H1 (cell line): Measurements from ENCODE around the gene SLC1A1. TPM values are rescaled to one million over a fixed set of nuclear protein-coding genes. Genes with fewer than 3 reads are reported as not detected.

Experiments
- CTCF ChIA-PET: fragments of 300-600 bp; sonication (Branson Sonifier 250); formaldehyde crosslinking; loops from one replicate; lab custom pipeline; 2021; ENCODE audit not compliant: partially characterized antibody; lab: Charles Lee
- POLR2A ChIA-PET: fragments of 300-600 bp; sonication (Branson Sonifier 250); formaldehyde crosslinking; loops from one replicate; lab custom pipeline; 2021; ENCODE audit warnings: inconsistent platforms; ENCODE audit not compliant: partially characterized antibody; lab: Charles Lee
- DNase-seq, 2 experiments: peaks; one replicate each; pipeline versions ENCODE4 v3.0.0 to v3.0.0-alpha.2; 2010 to 2022; ENCODE audit warnings: low spot score in 2 of 2, low read depth in 1 of 2, mixed read lengths in 1 of 2
- FAIRE-seq: peaks from 2 replicates; lab custom pipeline; 2011; peaks lifted over from hg19 to GRCh38; lab: Jason Lieb, UNC
- H2AFZ ChIP-seq: 2 replicates; pipeline ENCODE4 v1.8.1; 2012; ENCODE audit warnings: low read length, inconsistent platforms
- H2AK5ac ChIP-seq: 2 replicates; pipeline ENCODE4 v1.6.1; 2013; ENCODE audit warnings: low read depth, low read length
- H2BK120ac ChIP-seq: replicated peaks from 2 replicates; pipeline ENCODE3; 2013; ENCODE audit warnings: low read depth, low read length, inconsistent platforms
- H2BK12ac ChIP-seq: 2 replicates; pipeline ENCODE4 v1.6.1; 2013; ENCODE audit warnings: low read depth, low read length
- H2BK15ac ChIP-seq: 2 replicates; pipeline ENCODE4 v1.6.1; 2013; ENCODE audit warnings: low read length
- H2BK20ac ChIP-seq: 2 replicates; pipeline ENCODE4 v1.6.1; 2013; ENCODE audit warnings: low read length
- H2BK5ac ChIP-seq: 2 replicates; pipeline ENCODE4 v1.6.1; 2013; ENCODE audit warnings: low read depth, low read length
- H3K14ac ChIP-seq: 2 replicates; pipeline ENCODE4 v1.6.1; 2013; ENCODE audit warnings: inconsistent platforms; ENCODE audit not compliant: insufficient read length
- H3K18ac ChIP-seq: 2 replicates; pipeline ENCODE4 v1.6.1; 2013; ENCODE audit warnings: low read length; ENCODE audit errors: extremely low read depth
- H3K23ac ChIP-seq: 2 replicates; pipeline ENCODE4 v1.6.1; 2013; ENCODE audit warnings: inconsistent platforms; ENCODE audit not compliant: insufficient read length
- H3K23me2 ChIP-seq: 2 replicates; pipeline ENCODE4 v1.6.1; 2013; ENCODE audit warnings: low read depth, low read length
- H3K27ac ChIP-seq: 2 replicates; pipeline ENCODE4 v1.6.1; 2011; ENCODE audit warnings: low read depth, low read length, inconsistent platforms
- H3K27me3 ChIP-seq, 4 experiments: replicated peaks in 1 of 4; 1 replicate in 1 of 4; 2 replicates in 3 of 4; pipeline versions ENCODE4 v1.6.1 to v1.8.1; 2011 to 2013; ENCODE audit warnings: low read length in 3 of 4, mild to moderate bottlenecking in 3 of 4, inconsistent platforms in 2 of 4, mixed read lengths in 2 of 4, moderate library complexity in 1 of 4; ENCODE audit not compliant: control insufficient read depth in 3 of 4, insufficient read depth in 3 of 4; ENCODE audit errors: extremely low read depth in 1 of 4
- H3K36me3 ChIP-seq, 4 experiments: 2 replicates each; pipeline versions ENCODE4 v1.6.1 to v1.8.1; 2011 to 2013; ENCODE audit warnings: mild to moderate bottlenecking in 4 of 4, low read length in 3 of 4, moderate library complexity in 2 of 4, control low read depth in 1 of 4, inconsistent platforms in 1 of 4; ENCODE audit not compliant: insufficient read depth in 4 of 4, control insufficient read depth in 2 of 4
- H3K4ac ChIP-seq: replicated peaks from 2 replicates; pipeline ENCODE3; 2013; ENCODE audit warnings: low read length, low read depth, mixed read lengths, inconsistent platforms; ENCODE audit not compliant: insufficient read length
- H3K4me1 ChIP-seq, 4 experiments: replicated peaks in 1 of 4; 1 replicate in 1 of 4; 2 replicates in 3 of 4; pipeline versions ENCODE4 v1.6.1 to v1.8.1; 2011 to 2013; ENCODE audit warnings: low read length in 3 of 4, inconsistent platforms in 2 of 4, mixed read lengths in 1 of 4; ENCODE audit not compliant: insufficient read depth in 4 of 4, control insufficient read depth in 3 of 4
- H3K4me2 ChIP-seq, 2 experiments: 2 replicates each; pipeline versions ENCODE4 v1.6.1 to v1.8.1; 2011 to 2013; ENCODE audit warnings: low read depth in 2 of 2, low read length in 2 of 2, control low read depth in 1 of 2, inconsistent platforms in 1 of 2, mild to moderate bottlenecking in 1 of 2; ENCODE audit not compliant: insufficient read depth in 1 of 2
- H3K4me3 ChIP-seq, 4 experiments: fragments of 200-600, 300-600 bp in 1 of 4; sonication (generic), shearing (Covaris generic), sonication (Bioruptor Twin) in 1 of 4; 2 replicates each; pipeline versions ENCODE4 v1.5.1 to v1.8.1; 2011 to 2016; ENCODE audit warnings: low read length in 4 of 4, low read depth in 3 of 4, control low read depth in 2 of 4, inconsistent platforms in 2 of 4, mild to moderate bottlenecking in 2 of 4, mixed read lengths in 1 of 4, moderate library complexity in 1 of 4; ENCODE audit not compliant: insufficient read depth in 2 of 4; ENCODE audit errors: extremely low read depth in 1 of 4
- H3K56ac ChIP-seq: replicated peaks from 2 replicates; pipeline ENCODE3; 2013; ENCODE audit warnings: low read depth, mild to moderate bottlenecking, mixed read lengths, low read length, inconsistent platforms; ENCODE audit not compliant: insufficient read length
- H3K79me1 ChIP-seq: 2 replicates; pipeline ENCODE4 v1.6.1; 2013; ENCODE audit warnings: low read depth, low read length, control low read depth
- H3K79me2 ChIP-seq, 2 experiments: 2 replicates each; pipeline versions ENCODE4 v1.6.1 to v1.8.1; 2012 to 2013; ENCODE audit warnings: low read length in 2 of 2, mild to moderate bottlenecking in 2 of 2, inconsistent platforms in 1 of 2; ENCODE audit not compliant: insufficient read depth in 2 of 2, control insufficient read depth in 1 of 2
- H3K9ac ChIP-seq, 4 experiments: replicated peaks in 1 of 4; 1 replicate in 1 of 4; 2 replicates in 3 of 4; pipeline versions ENCODE4 v1.6.1 to v1.8.1; 2011 to 2013; ENCODE audit warnings: low read depth in 3 of 4, low read length in 3 of 4, control low read depth in 2 of 4, mild to moderate bottlenecking in 2 of 4, moderate library complexity in 2 of 4, inconsistent platforms in 1 of 4; ENCODE audit errors: extremely low read depth in 1 of 4
- H3K9me3 ChIP-seq, 2 experiments: 2 replicates each; pipeline versions ENCODE4 v1.6.1 to v1.8.1; 2012 to 2013; ENCODE audit warnings: mild to moderate bottlenecking in 2 of 2, moderate library complexity in 2 of 2, control low read depth in 1 of 2, inconsistent platforms in 1 of 2, low read depth in 1 of 2, low read length in 1 of 2, mixed read lengths in 1 of 2; ENCODE audit not compliant: insufficient read depth in 2 of 2
- H4K20me1 ChIP-seq, 2 experiments: replicated peaks in 1 of 2; 2 replicates each; pipeline versions ENCODE3 to v1.8.1; 2011 to 2013; ENCODE audit warnings: inconsistent platforms in 2 of 2, low read length in 2 of 2, mild to moderate bottlenecking in 1 of 2; ENCODE audit not compliant: insufficient read depth in 2 of 2, control insufficient read depth in 1 of 2
- H4K5ac ChIP-seq: 2 replicates; pipeline ENCODE4 v1.6.1; 2013; ENCODE audit warnings: low read length, low read depth, mixed read lengths, inconsistent platforms; ENCODE audit not compliant: insufficient read length
- H4K8ac ChIP-seq: 2 replicates; pipeline ENCODE4 v1.8.0; 2013; ENCODE audit warnings: mild to moderate bottlenecking, moderate library complexity, low read length, inconsistent platforms; ENCODE audit not compliant: insufficient read depth; ENCODE audit errors: extremely low read depth
- H4K91ac ChIP-seq: replicated peaks from 2 replicates; pipeline ENCODE3; 2013; ENCODE audit warnings: low read length, mixed read lengths, inconsistent platforms; ENCODE audit not compliant: insufficient read length
- WGBS, 2 experiments: shearing (Covaris generic) in 1 of 2; methylation state at CpG; one replicate each; pipeline versions ENCODE4 v1.1.6 to v1.1.7; 2013 to 2015; ENCODE audit warnings: low lambda C conversion rate in 2 of 2, mixed read lengths in 2 of 2, inconsistent platforms in 1 of 2, low coverage in 1 of 2, missing lambda C conversion rate in 1 of 2; ENCODE audit not compliant: insufficient replicate concordance in 2 of 2, insufficient coverage in 1 of 2, insufficient read length in 1 of 2; ENCODE audit errors: extremely low coverage in 1 of 2, missing lambda C conversion rate in 1 of 2; 5-methylcytosine and 5-hydroxymethylcytosine counted together
- polyA plus RNA-seq, 7 experiments: library from polyadenylated mRNA; depleted of rRNA in 3 of 7; stranded (reverse) in 5 of 7; unstranded in 2 of 7; fragments of >200 nt in 5 of 7; fragments of 200-250 nt in 2 of 7; gene quantifications; 1 replicate in 5 of 7; 2 replicates in 1 of 7; 4 replicates in 1 of 7; pipeline versions ENCODE4 v1.2.1 to v1.2.3, GENCODE V29; 2011 to 2013; ENCODE audit warnings: missing spikeins in 2 of 7, mixed read lengths in 2 of 7
- total RNA-seq: library from RNA; stranded (reverse); fragmentation: NEBNext Ultra II Directional; extraction: Animal tissue kit (Norgen Biotek cat#: 25700); gene quantifications from 2 replicates; pipeline ENCODE4 v1.2.1, GENCODE V29; 2021

Gene SLC1A1
- total and polyA plus RNA-seq, 2 of the 8 experiments (the other 6 are each of a cell fraction or from before 2014, with no cell fraction given) = 4.7 to 11.7 TPM

GRCh38 chr9:4494332-4494731, 4.1 kb downstream of the SLC1A1 start:
- Histone ChIP-seq H3K18ac (no peak overlapping the region), H3K23me2 (peaks cover 21% of the 10 kb centered on the region; the same call in 1 of the 2 replicates), H2AFZ (no peak overlapping the region), H2BK12ac (no peak overlapping the region), H3K14ac (no peak overlapping the region), H3K79me1 (no peaks in the 10 kb centered on the region), H3K4ac (no peak overlapping the region), H4K91ac (no peak overlapping the region), H2BK5ac (no peak overlapping the region), H3K27ac (no peak overlapping the region), H3K27me3 (peaks cover 3 to 20% (median 13%) of the 10 kb centered on the region in 4 experiments; a peak in 6 of 7 replicates), H4K8ac (no peak overlapping the region), H3K4me2 (no peak overlapping the region), H3K36me3 (no peaks in the 10 kb centered on the region), H3K23ac (no peak overlapping the region), H2BK20ac (no peak overlapping the region), H2AK5ac (no peak overlapping the region), H3K9me3 (no peaks in the 10 kb centered on the region), H3K4me1 (peaks cover 0 to 10% (median 2%) of the 10 kb centered on the region in 4 experiments; a peak in 6 of 7 replicates), H3K79me2 (no peaks in the 10 kb centered on the region), H4K20me1 (no peaks in the 10 kb centered on the region), H4K5ac (no peak overlapping the region), H2BK120ac (no peak overlapping the region), H3K56ac (no peak overlapping the region), H3K9ac (no peak overlapping the region), H3K4me3 (no peak overlapping the region), H2BK15ac (no peak overlapping the region)
- 84% methylated on average over 2 of the region's 2 CpGs; no CpG with 5 or more reads in 1 of the 2 experiments for WGBS, 2 experiments
- CTCF ChIA-PET = interaction anchor here (0.7 to 1.7 kb wide), 2 partner anchors 12 to 55 kb away, joined by 3 read pairs; no protein-coding TSS in a partner anchor
- DNase-seq = no peak
- FAIRE-seq = no peak
- POLR2A ChIA-PET = no interaction called here
